Epithelial cell of prostate (primary cell): ENCODE results near the gene TCOF1.

ENCODE experiments used
- DNase-seq: peaks from one replicate; pipeline ENCODE4 v3.0.0-alpha.2; 2011; ENCODE audit warnings: low read depth, low spot score
- H3K27ac ChIP-seq: fragments of 450-650 bp; 2 replicates; pipeline ENCODE4 v1.5.1; 2017; ENCODE audit warnings: mild to moderate bottlenecking

TCOF1 gene

DNA sequence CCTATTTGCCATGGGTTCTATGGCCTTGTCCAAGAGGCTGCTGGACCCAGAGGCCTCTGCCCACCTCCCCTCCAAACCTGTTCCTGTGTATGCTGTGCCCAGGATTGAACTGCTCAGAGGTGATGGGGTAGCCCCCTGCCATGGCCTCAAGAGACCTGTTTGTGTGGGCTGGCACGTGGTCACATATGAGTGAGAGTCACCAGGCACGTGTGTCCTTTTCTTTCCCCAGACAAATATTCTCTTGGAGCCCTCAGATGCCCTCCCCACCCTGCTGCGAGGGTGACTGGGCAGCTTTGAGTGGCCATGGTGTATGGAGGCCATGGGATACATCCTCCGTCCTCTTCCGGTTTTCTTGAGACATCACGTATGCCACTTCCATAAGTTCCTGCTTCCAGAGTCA is 10.9 kb upstream of the TCOF1 start:
- H3K27ac ChIP-seq = no peak overlapping the region
- no peak for DNase-seq

DNA sequence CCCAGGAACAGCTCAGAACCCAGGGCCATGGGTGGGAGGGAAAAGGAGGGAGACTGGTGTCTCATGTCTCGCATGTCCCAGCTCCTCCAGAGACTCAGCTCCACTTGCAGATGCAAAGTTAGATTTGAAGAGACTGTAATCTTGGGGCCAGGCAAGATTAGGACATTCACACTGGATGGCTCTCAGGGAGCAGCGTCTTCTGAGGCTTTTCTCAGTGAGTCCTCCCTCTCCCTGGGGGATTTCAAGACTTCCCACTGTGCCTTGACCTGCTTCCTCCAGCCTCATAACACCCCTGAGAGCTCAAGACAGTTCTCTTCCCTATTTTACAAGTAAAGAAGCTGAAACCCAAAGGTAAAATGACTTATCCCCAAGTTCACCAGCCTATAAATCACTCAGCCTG is 10.5 kb upstream of the TCOF1 start:
- H3K27ac ChIP-seq = no peak overlapping the region
- DNase-seq = no peak

DNA sequence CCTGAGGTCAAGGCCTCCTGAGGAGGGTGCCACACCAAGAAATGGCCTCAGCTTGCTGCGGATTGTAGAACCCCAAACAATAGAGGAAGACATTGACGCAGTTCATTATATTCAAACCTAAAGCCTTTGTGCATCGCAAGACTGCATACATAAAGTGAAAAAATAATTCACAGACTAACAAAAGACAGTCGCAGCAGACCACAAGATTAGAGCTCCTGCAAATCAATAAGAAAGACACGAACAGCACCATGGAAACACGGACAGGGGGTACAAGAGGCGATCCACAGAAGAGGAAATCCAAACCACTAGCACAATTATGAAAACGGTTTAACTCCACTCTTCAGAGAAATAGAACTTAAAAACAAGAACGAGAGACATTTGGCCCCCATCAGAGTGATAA is 10.0 kb upstream of the TCOF1 start:
- H3K27ac ChIP-seq = no peak overlapping the region
- DNase-seq = no peak

GRCh38 chr5:150349681-150350275 is 7.7 kb upstream of the TCOF1 start:
- H3K27ac ChIP-seq = no peak overlapping the region
- no peak for DNase-seq

DNA sequence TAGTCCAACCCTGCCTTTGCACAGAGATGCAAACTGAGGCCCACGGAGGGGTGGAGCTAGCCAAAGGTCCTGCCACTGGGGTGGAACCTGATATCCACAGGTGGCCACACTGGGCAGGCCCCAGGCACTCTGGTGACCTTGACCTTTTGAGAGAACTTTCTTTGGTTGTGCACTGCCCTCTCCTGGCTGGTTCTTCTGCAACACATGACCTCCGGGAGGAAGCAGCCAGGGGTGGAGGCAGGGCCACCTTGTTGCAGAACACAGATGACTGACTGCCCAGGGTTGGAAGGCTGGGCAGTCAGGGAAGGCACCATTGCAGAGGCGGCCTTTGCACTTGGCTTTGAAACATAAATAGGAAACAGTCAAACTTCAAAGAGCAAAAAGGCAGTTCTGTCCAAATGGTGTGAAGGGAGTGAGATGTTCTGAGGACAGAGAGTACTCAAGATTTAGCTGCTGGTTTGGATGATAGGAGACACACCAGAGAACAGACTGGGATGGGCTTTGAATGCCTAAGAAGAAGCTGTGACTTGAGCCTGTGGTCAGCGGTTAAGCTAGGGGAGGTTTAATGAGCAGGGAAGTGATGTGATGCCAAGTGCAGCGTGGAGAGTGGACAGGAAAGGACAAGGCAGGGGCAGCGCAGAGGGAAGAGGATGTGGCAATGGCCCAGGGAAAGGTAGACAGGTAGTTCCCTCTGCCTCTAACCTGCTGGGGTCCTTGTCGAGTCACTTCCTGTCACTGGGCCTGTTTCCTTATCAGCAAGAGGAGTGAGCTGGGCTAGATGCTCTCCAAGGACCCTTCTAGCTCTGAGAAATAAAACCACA is 6.8 kb upstream of the TCOF1 start:
- no peak overlapping the region for H3K27ac ChIP-seq
- no peak for DNase-seq

- DNase-seq = no peak
- H3K27ac ChIP-seq = no peak overlapping the region
Observed at GRCh38 chr5:150352244-150353031, 5.1 kb upstream of the TCOF1 start.

DNA sequence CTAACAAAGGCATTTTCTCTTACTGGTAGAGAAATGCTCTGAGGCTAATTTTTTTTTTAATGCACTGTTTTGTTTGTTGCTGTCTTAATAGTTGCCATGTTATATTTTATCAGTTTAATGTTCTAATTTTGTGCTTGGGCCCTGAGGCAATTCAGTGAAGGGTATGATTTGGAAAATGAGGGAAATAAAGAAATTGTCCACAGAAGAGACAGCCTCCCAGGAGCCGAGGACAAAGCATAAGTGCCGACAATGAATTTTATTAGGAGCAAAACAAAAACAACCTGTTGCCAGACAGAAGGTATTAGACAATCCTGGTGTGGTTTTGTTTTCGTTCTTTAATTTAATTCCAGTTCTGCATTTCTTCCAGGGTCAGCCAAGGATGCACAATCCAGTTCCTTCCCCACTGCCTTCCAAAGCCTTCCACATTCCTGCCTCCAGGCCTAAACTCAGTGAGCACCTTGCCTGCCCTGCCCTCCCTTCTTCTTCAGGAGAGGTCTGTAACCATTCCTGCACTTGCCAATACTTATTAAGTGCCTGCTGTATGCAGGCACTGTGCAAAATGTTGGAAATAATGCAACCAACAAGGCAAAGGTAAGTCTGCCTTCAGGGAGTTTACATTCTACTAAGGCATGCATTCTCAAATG is 4.3 kb upstream of the TCOF1 start:
- no peak for DNase-seq
- no peak overlapping the region for H3K27ac ChIP-seq

- DNase-seq = no peak
- H3K27ac ChIP-seq = no peak overlapping the region
Observed at GRCh38 chr5:150355791-150356190, 1.7 kb upstream of the TCOF1 start.

- H3K27ac ChIP-seq = no peak overlapping the region
Observed at GRCh38 chr5:150356575-150357294, 762 bp upstream of the TCOF1 start.

DNA sequence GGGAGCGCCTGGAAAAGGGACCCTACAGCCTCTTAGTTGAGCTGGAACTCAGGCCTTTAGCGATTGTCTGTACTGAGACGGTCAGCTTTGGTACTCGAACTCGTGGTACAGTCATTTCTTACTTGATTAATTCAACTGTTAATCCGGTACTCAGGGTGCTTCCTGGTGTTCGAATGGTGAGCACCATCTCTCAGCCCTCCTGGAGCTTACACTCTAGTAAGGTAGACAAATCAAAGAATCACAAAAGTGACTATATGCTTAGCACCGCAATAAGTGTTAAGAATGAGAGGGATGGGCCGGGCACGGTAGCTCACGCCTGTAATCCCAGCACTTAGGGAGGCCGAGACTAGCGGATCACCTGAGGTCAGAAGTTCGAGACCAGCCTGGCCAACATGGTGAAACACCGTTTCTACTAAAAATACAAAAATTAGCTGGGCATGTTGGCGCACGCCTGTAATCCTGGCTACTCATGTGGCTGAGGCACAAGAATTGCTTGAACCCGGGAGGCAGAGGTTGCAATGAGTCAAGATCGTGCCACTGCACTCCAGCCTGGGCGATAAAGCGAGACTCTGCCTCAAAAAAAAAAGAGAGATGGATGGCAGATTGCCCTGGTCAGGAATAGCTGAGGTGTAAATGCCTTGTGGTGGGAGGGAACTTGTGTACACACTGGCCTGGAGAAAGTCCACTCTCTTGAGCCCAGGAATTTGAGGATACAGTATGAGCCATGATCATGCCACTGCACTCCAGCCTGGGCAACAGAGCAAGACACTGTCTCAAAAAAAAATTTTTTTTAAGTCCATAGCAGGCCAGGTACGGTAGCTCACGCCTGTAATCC is 981 bp downstream of the TCOF1 start:
- H3K27ac ChIP-seq = peak overlapping the region; percentile 42
- DNase-seq = no peak

More at GRCh38 chr5:150356575-150357294, 762 bp upstream of the TCOF1 start:
- DNase-seq = no peak

DNA sequence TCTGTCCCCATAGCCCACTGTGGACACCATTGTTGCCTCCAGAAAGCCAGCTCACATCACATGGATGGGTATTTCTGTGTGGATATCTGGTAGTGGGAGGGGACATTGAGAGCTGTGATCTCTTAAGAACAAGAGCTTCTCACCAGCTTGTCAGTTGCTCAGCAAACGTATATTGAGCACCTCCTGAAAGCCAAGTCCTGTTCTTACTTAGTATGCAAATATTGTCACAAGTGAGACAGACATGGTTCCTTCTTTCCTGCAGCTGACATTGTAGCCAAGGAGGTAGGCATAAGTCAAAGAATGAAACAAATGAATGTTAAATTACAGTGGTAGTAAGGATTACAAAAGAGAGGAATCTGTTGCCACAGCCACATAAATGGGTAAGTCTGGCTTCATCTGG is 3.8 kb downstream of the TCOF1 start:
- no peak overlapping the region for H3K27ac ChIP-seq

DNA sequence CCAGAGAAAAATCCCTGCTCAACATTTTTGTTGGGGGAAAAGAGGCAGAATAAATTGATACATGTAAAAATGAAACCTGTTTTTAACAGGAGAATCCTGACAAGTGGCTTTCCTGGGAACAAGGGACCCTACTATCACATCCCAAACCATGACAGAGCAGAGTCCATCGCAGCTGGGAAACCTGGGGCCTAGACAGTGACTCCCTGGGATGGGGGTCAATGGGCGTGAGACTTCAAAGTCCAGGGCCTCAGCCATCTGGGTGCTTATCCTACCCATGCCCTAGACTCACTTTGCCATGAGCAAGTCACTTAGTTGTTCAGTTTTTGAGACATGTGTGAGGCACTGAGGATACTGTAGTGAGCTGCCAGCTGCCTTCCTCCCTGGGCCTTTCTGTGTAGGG is 5.7 kb downstream of the TCOF1 start:
- no peak for DNase-seq
- no peak overlapping the region for H3K27ac ChIP-seq

More for the DNA sequence above, 3.8 kb downstream of the TCOF1 start:
- DNase-seq = no peak

GRCh38 chr5:150364004-150364403 is 6.5 kb downstream of the TCOF1 start:
- H3K27ac ChIP-seq = no peak overlapping the region
- no peak for DNase-seq

- no peak for DNase-seq
- no peak overlapping the region for H3K27ac ChIP-seq
Observed at GRCh38 chr5:150368526-150368925, 11.0 kb downstream of the TCOF1 start.

DNA sequence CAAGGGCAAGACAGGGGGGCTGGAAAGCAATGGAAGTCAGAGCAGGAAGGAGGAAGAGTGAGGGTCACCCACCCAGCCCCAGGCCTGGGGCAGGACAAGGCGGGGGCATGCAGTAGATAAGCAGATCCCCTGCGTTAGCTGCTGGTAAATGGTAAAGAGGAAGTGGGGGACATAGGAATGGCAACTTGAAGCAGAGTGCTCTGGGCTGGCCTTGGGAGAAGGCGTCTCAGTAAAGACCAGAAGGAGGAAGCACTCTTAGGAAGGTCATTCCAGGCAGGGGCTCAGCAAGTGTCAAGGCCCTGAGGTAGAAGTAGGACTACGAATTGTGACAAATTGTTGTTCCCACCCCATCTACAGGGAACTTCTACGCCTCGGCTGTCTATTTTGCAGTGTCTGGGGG is 15.1 kb downstream of the TCOF1 start:
- DNase-seq = no peak
- H3K27ac ChIP-seq = no peak overlapping the region

DNA sequence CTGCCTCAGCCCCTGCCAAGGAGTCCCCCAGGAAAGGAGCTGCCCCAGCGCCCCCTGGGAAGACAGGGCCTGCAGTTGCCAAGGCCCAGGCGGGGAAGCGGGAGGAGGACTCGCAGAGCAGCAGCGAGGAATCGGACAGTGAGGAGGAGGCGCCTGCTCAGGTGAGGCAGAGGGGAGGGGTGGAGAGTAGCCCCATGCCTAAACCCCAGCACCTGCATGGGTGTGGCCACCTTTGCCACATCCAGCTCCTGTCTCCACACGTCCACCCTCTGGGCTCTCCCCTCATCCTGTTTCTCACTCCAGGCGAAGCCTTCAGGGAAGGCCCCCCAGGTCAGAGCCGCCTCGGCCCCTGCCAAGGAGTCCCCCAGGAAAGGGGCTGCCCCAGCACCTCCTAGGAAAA is 17.2 kb downstream of the TCOF1 start:
- no peak overlapping the region for H3K27ac ChIP-seq
- DNase-seq = no peak

- H3K27ac ChIP-seq = peak overlapping the region; percentile 45
- no peak for DNase-seq
Observed at GRCh38 chr5:150376799-150377771, 19.6 kb downstream of the TCOF1 start.
